ENCODE results near the gene AKAP10.
"Not testable (repeated sequence)": the region's sequence is repeated elsewhere in the genome, so short reads cannot be mapped to it uniquely, and the experiment has no call there.

Gene AKAP10

DNA sequence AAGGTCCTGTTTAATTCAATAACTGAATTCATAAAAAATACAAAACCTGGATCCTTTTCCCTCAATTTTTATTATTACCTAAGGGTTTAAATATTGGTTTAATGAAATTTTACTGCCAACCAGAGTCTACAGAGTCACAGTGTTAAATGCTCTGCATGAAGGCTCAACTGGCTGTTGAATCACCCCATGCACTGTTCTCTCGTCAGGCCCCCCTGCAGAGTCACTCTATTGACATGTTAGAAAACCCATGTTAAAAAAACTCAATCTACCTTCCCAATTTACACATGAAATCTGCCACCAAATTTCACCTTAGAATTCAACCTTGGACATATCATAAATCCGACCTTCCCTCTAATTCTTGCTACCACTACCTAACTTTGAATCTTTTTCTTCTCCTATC is 66.6 kb downstream of the AKAP10 start:
- DNase-seq = no peak

- no peak for DNase-seq
These were observed 68.5 kb downstream of the AKAP10 start for GRCh38 chr17:19909139-19909538.

DNA sequence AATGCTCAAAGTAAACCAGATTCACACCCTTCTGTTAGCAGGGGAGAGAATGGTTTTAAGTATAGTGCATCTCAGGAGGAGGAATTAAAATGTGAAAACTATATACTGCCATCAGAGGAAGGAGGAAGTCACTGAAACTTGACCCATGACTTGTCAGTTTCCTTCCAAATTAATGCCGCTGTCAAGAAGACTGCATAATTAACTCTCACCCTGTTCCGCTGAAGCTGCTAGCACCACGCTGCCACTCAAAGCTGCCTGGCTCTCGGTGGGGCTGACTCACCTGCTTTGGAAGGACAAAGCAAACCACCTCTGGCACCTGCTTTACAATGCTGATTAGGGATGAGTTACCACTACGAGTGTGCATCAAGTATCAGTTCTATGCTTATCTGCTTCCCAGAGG is 72.1 kb downstream of the AKAP10 start:
- no peak for DNase-seq

- DNase-seq = no peak
These were observed 72.7 kb downstream of the AKAP10 start for GRCh38 chr17:19904924-19905323.

DNA sequence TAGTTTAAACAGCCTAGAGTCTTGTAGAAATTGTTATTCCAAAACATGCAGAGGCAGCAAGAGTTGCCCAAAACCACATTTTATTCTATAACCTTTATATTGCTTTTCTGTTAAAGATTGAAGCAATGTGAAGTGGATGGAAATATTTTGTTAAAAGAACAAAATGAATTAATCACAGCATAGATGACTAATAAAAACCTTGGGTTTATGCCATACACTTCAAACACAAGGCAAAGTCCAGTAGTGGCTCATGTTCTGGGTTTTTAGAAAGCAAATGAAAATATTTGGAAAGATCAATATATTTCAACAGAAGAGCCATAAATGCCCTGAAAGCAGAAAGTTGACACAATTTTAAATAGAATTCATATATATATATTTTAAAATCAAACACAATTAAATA is 73.2 kb downstream of the AKAP10 start:
- DNase-seq = no peak

DNA sequence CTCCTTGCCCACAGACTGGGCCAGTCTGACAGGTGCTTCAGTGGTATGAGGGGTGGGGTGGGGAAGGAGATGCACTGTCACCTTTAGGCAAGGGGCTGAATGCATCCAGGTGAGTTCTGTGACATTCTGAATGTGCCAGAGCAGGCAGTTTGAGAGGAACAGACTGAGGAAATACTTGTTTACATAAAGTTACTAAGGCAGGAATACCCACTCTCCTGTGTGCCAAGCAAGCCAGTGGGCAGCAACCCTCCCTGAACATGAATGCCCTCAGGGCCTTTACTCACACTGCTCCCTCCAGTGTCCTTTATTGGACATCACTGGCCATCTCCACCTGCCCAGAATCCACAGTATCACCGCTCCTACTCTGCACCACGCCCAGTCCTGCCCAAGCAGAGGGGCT is 76.8 kb downstream of the AKAP10 start:
- DNase-seq = no peak

GRCh38 chr17:19897903-19898302 is 79.7 kb downstream of the AKAP10 start:
- no peak for DNase-seq

- no peak for DNase-seq
These were observed 80.4 kb downstream of the AKAP10 start for GRCh38 chr17:19897090-19897837.

DNA sequence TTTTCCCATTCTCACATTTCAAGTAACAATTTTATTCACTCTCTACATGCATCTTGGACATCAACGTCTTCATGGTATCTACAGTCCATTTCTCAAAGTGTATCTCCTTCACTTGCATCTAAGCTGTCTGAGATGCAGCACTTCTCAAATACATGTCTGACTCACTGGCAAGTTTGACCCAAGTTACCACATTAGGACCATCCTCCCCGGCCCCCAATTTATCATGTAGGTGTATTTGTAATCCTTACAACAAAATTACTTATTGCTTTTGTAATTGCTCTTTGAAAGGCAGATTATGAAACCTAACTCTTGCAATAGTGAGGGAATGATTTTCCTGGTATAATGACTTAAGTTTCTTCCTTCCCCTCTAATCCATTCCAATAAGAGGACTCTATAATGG is 80.9 kb downstream of the AKAP10 start:
- no peak for DNase-seq

GRCh38 chr17:19890554-19890953 is 87.1 kb downstream of the AKAP10 start:
- DNase-seq = not testable (repeated sequence)

DNA sequence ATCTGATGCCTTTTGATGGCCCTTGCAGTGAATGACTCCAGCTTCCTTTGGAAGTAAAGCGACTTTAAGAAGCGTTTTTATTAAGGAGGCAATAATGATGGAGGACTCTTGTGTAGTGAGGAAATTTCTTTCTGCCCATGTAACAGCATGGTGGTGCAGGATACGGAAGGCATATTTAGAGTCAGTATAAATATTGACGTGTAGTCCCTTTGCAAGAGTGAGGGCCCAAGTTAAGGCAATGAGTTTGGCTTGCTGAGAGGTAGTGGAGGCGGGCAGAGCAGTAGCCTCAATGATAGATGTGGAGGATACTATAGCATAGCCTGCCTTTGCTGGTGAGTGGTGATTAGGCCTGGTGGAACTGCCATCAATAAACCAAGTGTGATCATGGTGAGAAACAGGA is 87.6 kb downstream of the AKAP10 start:
- not testable (repeated sequence) for DNase-seq

GRCh38 chr17:19886116-19886515 is 91.5 kb downstream of the AKAP10 start:
- no peak for DNase-seq

GRCh38 chr17:19883537-19884215 is 94.0 kb downstream of the AKAP10 start:
- no peak for DNase-seq

GRCh38 chr17:19880393-19880792 is 97.2 kb downstream of the AKAP10 start:
- DNase-seq = no peak

DNA sequence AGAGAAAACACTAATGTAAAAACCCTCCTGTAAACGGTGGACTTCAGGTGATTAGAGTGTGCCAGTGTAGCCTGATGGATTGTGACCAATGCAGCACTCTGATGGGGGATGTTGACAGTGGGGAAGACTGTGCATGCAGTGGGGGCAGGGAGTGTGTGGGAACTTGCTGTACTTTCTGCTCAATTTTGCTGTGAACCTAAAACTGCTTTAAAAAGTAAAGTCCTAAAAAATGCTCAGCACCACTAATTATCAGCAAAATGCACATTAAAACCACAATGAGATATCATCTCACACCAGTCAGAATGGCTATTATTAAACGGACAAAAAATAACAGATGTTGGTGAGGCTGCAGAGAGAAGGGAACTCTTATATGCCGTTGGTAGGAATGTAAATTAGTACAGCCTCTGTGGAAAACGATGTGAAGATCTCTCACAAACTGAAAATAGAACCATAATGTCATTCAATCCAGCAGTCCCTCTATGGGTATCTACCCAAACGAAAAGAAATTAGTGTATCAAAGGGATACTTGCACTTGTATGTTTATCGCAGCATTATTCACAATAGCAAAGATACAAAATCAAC is 100.2 kb downstream of the AKAP10 start:
- no peak for DNase-seq

GRCh38 chr17:19876529-19877161 is 101.0 kb downstream of the AKAP10 start:
- no peak for DNase-seq

DNA sequence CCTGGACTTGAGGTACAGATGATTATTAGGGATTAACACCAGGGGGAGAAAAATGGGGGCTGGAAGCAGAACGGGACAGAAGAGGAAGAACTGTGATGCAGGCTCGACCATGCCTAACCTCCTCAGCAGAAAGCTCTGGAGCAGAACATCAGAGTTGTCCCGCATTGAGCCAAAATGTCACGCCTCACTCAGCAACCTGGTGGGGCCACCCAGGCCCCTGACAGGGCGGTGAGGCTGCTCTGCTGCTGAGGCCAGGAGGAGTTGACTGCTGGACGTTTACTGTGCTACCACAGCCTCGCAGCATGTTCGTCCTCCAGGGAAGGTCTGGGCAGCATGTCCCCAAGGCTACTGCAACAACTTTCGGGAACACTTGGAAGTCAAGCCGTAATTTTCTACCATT is 103.4 kb downstream of the AKAP10 start:
- DNase-seq = no peak

DNA sequence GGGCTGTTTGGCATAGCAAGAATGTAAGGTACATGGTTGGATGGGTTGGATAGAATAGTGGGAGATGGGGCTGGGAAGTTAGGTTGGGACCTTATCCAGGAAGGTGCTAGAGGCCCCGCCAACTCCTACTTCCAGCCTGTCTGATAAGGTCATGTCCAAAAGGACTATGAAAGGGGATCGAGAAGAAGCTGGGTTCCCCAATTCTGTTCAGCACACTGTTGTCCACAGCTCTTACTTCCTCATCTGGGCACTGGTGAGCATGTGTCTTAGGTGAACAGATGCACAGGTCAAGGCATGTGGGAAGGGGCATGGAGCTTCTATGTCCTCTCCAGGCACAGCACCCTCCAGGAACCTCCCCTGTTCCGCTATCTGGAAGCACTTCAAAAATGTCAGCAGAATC is 104.3 kb downstream of the AKAP10 start:
- no peak for DNase-seq

DNA sequence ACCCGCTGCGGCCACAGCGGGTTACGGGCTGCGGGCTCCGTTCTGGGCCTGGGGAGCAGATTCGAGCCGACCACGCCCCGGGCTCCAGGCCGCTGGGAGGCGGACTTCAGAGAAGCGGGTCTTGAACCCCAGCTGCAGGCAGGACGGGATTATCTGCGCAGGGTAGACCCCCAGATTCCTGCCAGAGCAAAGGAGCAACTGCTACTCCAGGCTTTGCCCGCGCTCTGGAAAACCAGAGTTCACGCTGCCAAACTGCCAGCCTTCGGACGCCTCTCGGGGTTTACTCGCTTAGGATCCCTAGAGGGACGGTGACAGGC is 109.6 kb downstream of the AKAP10 start:
- DNase-seq = no peak

GRCh38 chr17:19867329-19868078 is 110.1 kb downstream of the AKAP10 start, which contains the start of gene ULK2:
Gene ULK2, minus strand, starts transcription at chr17:19867936. Its CDS starts 519 bp downstream, at chr17:19867417.
- peak; percentile 58 for DNase-seq

DNA sequence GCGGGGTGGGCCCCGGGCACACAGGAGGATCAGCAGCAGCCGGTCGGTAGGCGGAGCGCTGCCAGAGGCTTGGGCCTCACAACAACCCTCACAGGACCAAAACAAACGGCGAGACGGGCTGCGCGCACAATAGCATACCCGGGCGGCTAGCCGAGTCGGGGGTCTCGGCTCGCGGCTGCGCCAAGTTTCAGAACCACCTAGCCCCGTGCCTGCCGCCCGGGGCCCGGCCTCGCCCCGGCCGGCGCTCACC is 110.6 kb downstream of the AKAP10 start:
- peak; percentile 58 for DNase-seq

- DNase-seq = no peak
These were observed 112.6 kb downstream of the AKAP10 start for GRCh38 chr17:19865021-19865420.

DNA sequence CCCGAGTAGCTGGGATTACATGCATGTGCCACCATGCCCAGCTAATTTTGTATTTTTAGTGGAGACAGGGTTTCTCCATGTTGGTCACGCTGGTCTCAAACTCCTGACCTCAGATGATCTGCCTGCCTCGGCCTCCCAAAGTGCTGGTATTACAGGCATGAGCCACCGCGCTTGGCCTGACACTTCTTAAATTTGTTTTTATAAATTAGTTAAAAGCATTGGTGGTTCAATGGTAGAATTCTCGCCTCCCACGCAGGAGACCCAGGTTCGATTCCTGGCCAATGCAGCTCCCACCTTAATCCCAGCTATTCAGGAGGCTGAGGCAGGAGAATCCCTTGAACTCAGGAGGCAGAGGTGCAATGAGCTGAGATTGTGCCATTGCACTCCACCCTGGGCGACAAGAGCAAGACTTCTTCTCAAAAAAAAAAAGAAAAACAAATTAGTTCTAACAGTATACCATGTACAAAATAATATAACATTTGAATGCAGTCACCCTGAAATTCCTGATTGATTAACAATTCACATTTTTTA is 116.9 kb downstream of the AKAP10 start:
- DNase-seq = not testable (repeated sequence)
